Activated T-cell treated with anti-CD3 and anti-CD28 coated beads, Interleukin-2, amount 50 U/mL, for 1 hour (primary cell): ENCODE measurements around the gene AP1M1.
A peak's percentile ranks its signal among the peaks of the same experiment; 100 is the strongest.

ENCODE experiments used
- DNase-seq: peaks from one replicate; pipeline ENCODE4 v3.0.0-alpha.2; 2020

Gene AP1M1

DNA sequence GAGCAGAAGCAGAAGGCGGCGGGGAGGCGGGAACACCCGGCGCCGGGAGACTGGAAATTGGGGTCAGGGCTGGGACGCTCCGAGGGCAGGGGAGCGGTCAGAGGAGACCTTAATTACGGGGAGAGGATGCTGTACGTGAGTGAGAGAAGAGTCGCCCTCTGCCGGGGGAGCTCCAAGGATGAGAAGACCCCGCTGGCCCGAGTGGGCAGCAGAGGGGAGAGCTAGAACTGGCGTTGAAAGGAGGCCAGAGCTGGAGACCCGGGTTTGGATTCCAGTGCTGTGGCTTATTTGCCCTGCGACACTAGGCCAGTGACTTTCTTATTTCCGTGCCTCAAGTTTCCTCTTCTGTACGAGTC lies 12.0 kb upstream of the AP1M1 start:
- DNase-seq: peak; percentile 50

DNA sequence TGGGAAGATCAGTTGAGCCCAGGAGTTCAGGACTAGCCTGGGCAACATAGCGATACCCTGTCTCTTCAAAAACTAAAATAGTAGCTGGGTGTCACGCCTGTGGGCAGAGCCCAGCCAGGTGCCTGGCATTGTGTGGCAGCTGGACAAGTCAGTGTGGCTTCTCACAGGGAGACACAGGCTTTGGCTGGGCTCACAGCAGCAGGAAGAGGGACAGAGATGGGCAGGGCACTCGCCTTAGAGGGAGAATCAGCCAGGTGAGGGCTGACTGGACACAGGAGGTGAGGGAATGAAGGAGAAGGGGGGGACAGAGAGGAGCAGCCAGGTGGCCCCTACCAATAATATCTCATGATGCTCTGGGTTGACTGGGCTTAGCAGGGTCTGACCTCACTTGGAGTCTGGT lies 9.2 kb upstream of the AP1M1 start:
- no peak for DNase-seq

DNA sequence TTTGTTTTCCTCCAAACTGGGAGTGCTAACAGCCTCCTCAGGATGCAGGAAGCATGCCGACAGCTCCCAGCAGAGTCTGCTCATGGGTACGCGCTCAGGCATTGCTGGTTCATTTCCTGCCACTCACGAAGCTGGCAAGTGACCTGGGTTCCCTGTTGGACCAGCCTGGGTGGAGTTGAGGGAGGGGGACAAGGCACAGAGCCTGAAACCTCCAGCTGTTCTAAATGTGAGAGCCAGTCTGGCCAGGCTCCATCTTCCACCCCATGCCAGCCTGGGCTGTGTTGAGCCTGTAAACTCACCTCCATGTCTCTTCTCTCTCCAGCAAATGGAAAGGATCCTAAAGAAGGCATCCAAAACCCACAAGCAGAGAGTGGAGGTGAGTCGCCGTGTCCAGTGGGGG lies 7.5 kb upstream of the AP1M1 start:
- no peak for DNase-seq

DNA sequence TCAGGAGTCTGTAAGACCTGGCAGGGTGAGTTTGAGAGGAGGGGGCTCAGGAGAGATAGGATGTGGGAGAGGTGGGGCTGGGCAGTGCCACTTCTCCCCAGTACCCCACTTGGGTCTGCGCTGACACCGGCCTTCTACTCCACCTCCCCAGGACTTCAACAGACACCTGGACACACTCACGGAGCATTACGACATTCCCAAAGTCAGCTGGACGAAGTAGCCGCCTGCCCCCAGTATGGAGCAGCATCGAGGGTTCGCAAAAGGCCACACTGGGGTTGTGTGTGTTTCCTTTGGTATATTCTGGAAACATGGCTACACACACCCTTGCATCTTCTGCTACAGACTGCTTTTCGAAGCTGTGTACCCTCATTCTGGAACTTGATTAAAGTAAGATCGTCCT lies 7.0 kb upstream of the AP1M1 start:
- DNase-seq: no peak

DNA sequence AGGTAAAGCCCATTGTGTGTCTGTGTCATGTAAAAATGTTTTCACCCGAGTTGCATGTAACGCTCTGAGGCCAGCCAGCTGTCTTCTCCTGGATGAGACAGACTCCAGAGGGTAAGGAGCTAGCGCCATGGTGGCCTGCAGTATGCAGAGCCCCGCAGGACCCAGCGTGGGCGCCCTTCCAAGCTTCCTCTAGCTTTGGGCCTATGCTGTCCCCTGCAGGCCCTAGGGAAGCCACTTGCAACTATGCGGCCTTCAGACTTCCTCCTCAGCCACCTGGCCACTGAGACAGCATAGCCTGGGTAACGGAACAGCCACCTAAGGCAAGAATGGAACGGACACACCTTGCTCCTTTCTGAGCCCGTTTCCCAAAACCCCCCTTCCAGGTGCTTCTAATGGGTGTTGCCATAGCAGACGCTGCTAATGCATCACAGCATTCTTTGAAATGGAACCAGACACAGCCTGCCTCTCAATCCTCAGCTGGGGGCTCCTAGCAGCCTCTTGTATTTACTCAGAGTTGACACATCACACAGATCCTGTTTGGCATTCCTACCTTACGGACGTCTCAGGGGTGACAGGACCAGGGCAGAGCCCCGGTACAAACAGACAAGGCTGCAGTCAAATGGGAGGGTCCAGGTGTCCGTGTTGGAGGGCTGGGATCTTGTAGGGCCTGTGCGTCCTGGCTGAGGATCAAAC lies 6.3 kb upstream of the AP1M1 start:
- DNase-seq: no peak

DNA sequence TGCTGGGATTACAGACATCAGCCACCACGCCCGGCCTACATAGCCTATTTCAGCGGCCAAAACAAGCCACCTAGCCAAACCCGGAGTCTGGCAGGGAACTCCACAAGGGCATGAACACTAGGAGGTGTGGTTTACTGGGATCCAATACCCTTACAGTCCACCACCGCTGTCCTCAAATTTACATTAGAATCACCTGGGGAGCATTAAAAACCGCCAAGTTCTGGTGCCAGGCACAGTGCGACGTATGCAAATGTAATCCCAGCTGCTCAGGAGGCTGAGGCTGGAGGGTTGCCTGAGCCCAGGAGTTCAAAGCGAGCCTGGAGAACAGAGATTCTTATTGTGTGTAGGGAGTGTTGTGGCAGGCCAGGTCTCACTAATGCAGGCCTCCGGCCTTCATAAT lies 4.2 kb upstream of the AP1M1 start:
- DNase-seq: no peak

DNA sequence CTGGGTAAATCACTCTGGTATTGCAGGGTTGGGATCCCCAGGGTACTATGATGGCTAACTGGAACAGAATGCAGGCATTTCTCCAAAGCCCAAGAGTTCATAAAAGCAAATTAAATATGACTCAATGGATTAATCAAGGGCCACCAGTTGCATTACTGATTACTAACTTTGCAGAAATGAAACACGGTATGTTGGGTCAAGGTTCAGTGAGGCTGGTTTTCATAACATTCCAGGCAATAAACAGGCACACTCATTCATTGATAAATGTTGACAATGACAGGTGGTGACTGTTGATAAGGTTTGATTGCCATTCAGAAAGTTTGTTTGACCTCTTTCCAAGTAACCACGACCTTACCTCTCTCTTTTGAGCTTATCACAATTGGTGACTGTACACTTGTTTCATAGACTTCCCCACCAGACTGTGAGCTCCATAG lies 506 bp upstream of the AP1M1 start:
- DNase-seq: no peak

DNA sequence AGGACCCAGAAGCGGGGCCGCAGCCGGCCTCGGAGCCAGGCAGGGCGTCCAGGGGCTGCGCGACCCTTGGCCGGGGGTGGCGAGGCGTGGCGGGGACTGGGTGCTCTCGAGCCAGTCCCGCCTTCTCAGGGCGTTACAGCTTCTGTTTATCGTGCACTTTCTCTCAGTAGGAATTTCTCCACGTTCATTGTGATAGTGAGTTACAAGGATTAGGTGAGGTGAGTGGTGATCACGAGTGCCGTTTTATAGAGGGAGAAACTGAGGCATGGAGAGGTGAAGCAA lies 600 bp downstream of the AP1M1 start:
- DNase-seq: no peak

DNA sequence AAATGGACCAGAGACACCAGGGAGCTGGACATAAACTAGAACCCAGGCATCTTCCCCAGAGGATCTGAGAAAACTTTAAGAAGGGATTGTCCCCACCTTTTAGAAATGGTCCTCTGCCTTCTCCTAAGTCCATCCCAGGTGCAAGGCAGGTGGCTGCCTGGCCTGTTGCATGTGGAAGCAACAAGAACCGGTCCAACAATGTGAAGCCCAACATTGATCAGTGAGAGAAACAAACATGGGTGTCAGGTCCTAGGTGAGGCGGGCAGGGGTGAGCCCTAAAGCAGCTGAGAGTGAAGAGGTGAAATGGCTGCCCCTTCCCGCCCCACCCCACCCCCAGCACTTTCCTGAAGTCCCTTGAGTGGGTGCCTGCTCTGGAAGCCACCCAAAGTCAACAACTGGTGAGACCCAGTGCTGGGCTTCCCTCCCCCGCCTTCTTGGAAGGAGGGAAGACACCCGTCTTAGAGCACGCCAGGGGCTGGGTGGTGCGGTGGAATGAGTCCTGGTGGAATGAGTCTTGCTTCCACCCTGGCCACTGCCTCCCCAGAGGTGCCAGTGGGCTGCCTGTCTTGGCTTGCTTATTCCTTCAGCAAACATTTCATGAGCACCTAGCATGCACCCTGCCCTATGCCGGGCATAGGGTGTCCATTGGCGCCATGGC lies 1.7 kb downstream of the AP1M1 start:
- no peak for DNase-seq

DNA sequence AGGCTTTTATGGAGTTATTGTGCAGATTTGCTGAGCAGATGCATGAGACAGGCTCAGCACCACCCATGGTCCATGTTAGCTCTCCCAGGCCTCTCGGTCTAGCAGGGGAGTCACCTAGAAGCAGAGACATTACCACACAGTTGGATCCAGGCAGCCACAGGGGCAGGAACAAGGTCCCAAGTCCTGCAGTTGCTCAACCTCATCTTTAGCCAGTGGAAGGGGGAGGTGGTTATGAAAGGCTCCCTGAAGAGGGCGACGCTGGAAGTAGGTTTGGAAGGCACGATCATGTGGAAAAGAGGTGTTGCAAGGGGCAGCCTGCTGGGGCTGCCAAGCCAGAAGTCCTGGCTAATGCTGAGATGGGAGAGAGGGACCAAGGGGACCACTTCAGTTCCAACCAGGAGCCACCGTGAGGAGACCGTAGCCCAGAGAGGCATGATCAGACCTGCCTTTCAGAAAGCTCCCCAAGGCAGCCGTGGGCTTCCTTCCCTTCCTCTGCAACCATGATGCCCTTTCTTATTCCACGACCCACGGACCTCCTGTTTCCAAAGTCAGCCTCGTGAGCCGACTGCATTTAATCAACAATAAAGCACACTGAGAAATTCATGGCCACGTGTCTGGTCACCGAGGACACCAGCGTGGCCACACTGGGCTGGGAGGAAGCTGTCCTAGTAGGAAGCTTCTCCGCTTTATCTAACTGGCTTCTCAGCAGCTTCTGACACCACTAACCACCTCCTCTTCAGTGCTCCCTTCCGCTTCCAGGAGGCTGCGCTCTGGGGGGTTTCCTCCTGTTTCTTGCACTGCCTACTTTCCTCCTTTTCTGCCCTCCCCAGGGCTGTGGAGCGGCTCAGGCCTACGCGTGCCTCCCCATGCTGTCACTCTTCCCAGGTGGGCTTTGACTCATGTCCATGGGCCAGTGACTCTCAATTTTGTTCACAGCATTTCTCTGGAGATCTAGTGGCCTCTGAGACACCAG lies 2.6 kb downstream of the AP1M1 start:
- DNase-seq: no peak

DNA sequence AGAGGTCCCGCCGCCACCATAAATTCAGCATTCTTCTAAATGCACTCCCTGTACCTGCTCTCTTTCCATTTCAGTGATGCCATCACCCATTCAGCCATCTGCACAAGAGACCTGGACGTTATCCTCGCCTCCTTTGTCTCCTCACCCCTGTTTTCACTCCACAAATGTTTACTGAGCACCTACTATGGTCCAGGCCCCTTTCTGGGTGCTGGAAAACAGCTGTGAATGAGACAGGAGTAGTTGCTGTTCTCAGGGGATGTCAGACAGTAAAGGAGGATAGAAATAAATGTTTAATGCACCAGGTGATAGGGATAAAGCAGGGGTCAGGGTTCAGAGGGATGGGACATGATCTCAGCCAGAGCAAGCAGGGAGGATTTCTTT lies 3.3 kb downstream of the AP1M1 start:
- no peak for DNase-seq

DNA sequence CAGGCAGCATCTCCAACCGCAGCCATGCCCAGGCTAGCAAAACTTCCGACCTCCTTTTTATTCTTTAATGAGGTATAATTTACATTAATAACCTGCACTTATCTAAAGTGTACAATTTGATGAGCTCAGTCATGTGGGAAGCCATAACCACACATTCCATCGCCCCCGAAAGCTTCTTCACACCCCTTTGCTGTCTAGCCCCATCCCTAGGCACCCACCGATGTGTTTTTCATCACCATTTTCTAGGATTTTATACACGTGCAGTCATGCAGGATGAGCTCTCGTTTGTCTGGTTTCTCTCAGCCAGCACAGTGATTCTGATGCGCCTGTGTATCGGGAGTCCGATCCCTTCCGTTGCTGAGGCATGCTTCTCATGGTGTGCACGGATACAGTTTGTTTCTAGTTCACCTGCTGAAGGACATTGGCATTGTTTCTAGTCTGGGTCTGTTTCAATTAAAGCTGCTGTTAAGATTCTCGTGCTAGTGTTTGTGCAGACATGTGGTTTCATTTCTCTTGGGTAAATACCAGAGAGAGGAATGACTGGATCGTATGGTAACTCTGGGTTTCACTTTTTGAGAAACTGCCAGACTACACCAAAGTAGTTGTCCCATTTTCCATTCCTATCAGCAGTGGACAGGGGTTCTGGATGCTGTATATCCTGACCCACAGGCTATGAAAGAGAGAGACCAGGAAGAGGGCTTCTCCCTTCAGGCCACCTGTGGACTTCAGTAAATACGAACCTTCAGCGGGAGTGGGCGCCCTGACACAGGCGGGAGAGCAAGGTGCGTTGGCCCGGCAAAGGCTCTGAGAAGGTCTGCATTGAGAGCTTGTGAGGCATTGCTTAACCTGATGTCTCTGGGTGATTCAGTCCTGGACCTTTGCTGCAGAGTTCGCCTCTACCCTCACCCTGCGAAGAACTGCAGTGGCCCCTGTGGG lies 4.9 kb downstream of the AP1M1 start:
- DNase-seq: no peak

DNA sequence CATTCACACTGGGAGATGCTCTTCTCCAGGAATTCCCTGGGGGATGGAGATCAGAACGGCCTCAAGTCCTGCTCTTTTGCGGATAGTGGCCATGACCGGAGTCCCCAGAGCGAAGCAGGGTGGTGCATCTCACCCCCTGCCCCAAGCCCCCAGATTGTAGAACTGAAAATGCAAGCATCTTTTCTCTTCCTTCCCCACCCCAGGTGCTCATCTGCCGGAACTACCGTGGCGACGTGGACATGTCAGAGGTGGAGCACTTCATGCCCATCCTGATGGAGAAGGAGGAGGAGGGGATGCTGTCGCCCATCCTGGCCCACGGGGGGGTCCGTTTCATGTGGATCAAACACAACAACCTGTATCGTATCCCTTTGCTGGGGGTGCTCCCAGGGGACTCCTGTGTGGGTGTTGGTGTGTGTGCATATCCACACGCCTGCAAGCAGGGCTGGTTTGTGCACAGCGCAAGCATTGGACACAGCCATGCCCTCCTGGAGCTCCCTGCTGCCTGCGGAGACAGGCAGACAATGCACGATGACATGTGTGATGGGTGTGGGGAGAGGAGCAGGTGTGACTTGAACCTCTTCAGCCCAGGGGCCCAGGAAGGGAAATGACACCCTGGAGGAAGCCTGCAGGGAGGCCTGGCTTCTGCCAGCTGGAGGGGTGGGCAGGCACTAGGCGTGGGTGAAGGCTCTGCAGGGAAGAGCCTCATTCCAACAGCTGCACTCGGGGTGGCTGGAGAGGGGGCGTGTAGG lies 5.7 kb downstream of the AP1M1 start:
- no peak for DNase-seq

DNA sequence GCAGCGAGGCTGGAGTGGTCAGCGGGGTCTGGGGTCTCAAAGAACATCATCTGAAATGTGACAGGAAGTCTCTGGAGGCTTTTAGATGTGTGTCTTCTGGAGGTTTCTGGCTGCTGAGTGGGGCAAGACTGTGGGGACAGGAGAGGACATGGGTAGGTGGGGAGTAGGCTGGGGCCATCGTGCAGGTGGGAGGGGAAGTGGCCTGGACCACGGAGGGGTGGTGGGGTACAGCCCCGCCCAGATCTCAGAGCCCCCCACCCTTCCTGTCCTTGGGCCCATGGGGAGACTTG lies 6.2 kb downstream of the AP1M1 start:
- DNase-seq: no peak

DNA sequence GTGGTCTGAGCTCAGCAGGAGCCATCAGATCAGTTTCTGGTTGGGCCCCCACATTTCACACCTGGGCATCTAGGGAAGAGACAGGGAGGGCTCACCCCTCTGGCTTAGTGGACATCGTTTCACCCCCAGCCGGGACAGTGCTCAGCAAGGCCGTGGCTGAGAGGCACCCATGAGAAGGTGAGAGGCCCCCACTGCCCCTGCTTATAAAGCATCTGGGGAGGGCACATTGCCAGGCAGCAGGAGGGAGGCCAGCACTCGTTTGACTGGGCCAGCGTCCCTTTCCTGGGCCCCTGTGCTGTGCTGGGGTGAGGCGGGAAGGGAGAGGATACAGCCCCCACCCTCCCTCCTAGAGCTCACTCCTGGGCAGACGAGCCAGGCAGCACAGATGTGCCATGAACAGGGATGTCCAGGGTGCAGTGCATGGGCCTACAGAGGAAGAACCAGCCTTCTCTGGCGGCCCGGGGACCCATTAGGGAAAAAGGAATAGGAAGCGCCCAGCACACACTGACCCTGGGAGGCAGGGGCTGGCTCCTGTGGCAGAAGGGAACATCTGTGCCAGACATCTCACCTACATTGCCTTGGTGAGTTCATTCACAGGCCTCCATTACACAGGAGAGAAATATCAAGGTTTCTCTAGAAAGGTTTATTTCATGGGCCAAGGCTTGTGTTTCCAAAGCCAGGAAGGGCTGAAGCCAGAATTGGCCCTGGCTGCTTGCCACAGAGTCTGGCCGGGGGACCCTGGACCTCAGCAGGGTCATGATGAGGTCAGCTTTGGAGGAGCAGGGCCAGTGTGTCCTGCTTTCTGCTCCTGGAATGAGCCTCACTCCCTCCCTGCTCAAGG lies 7.7 kb downstream of the AP1M1 start:
- DNase-seq: no peak

DNA sequence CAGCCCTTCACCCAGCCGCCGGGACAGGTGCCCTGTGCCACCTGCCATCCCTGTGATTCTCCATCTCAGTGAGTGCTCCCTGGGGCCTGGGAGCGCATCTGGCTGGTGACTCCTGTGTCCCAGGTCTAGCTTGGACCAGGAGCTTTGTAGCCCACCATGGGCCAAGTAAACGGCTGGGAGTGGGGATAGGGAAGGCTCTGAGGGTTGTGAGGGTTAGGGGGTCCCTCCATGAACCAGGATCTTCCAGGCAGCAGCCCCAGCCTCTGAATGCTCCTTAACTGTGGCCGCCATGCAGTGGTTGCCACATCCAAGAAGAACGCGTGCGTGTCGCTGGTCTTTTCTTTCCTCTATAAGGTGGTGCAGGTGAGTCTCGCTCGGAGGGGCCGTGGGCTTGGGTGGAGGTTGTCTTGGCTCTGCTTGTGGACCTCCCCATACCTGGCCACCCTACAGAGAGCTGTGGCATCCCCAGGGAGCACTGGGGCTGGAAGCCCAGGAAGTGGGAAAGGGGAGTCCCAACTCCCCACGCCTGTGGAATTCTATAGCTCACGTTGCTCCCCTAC lies 8.4 kb downstream of the AP1M1 start:
- DNase-seq: no peak

DNA sequence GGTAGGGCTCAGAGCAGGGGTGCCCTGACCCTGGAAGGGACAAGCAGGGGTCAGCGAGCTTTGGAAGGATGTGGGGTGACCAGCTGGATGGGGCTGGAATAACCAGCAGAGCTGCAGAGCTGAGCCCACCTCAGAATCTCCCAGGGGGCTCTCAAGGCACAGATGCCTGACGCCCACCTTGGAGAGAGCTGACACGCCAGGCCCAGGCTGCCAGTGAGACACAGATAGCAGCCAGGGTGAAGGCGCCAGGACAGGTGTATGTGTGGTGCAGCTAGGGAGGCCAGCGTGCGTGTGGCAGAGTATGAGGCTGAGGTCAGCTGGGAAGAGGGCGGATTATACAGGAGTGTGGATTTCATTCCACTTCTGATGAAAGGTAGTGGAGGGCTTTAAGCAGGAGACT lies 8.9 kb downstream of the AP1M1 start:
- no peak for DNase-seq

DNA sequence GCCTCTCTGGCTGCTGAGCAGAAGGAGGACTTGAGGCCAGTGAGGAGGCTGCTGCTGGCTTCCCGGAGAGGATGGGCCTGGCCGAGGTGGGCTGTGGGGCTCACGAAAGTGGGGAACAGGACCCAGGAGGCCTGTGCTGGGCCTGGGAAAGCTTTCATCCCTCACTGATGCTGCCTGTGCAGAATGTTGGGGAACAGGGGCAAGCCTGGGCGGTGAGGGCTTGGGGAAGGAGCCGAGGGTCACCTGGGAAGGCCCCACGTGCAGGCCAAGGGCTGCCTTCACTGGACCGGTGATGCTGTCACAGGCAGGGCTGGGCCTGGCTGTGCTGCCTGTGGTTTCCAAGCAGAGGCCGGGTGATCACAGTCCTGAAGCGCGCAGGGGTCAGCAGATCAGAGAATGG lies 9.4 kb downstream of the AP1M1 start:
- DNase-seq: no peak

DNA sequence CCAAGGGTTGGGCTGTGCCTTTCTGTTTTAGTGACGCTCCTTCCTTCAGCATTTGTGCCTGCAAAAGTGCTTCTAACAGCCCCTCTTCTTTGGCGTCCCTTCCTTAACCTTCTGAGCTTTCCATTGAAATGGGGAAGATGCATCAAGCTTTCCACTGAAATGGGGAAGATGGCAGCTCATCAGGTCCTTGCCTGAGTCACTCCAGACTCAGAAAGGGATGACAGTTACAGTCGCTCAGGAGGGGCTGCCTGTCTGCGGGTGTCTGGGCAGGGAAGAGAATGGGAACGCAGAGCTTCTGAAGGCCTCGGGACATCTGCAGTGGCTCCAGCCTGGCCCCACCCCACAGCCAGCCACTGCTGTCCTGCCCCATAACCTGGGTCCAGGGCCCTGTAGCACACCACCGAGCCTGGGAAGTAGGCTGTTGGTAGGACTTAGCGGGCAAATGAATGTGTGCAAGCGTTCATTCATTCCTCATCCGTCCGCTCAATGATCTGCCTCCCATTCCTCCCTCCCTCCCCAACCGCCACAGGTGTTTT lies 9.8 kb downstream of the AP1M1 start:
- DNase-seq: no peak

DNA sequence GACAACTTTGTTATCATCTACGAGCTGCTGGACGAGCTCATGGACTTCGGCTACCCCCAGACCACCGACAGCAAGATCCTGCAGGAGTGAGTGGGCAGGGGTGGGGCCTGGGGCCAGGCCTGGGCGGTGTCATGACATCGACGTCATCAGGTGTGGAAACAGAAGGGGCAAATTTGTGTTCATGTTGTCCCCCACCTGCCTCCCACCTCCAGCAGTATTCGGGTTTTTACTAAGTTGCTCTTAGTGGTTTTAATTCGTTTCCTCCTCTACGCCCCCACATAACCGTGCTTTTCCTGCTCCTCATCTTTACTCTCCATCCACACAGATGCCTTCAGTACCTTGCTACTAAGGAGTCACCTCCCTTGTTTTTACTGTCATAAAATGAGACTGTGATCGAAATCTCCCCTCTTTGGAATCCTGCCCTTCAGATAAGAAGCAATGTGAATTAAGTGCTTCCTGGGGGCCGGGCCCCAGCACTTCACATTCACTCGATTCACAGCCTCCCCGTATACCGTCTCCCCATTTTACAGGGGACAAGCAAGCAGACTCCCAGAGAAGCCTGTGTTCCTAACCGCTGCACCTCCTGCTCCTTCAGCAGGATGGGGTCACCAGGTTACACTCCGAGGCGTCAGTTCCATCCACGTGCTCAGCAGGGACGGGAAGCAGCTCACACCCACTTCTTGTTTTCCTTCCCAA lies 10.5 kb downstream of the AP1M1 start:
- DNase-seq: no peak
